Endodermal cell (in vitro differentiated cells): ENCODE data around the gene SHFL. TPM values are rescaled to one million over a fixed set of nuclear protein-coding genes. Genes with fewer than 3 reads are reported as not detected.

ENCODE experiments used
- DNase-seq: peaks from one replicate; pipeline ENCODE4 v3.0.0-alpha.2; 2017
- H3K27ac ChIP-seq: 2 replicates; pipeline ENCODE4 v1.5.1; 2013; ENCODE audit warnings: mild to moderate bottlenecking, low read depth, low read length, moderate library complexity
- H3K27me3 ChIP-seq: 2 replicates; pipeline ENCODE4 v1.6.1; 2013; ENCODE audit warnings: mild to moderate bottlenecking, low read length, moderate library complexity; ENCODE audit not compliant: insufficient read depth, control insufficient read depth, poor library complexity, severe bottlenecking
- H3K36me3 ChIP-seq: 2 replicates; pipeline ENCODE4 v1.7.0; 2013; ENCODE audit warnings: mild to moderate bottlenecking, low read length, moderate library complexity; ENCODE audit not compliant: control insufficient read depth, insufficient read depth
- H3K4me1 ChIP-seq: one replicate; pipeline ENCODE4 v1.7.0; 2013; ENCODE audit warnings: low read length; ENCODE audit not compliant: control insufficient read depth, insufficient read depth
- H3K4me3 ChIP-seq: 2 replicates; pipeline ENCODE4 v1.5.1; 2013; ENCODE audit warnings: mild to moderate bottlenecking, low read length, moderate library complexity
- H3K9ac ChIP-seq: 2 replicates; pipeline ENCODE4 v1.6.1; 2013; ENCODE audit warnings: mild to moderate bottlenecking, low read length, moderate library complexity; ENCODE audit not compliant: poor library complexity, severe bottlenecking; ENCODE audit errors: extremely low read depth
- H3K9me3 ChIP-seq: 2 replicates; pipeline ENCODE4 v1.6.1; 2013; ENCODE audit warnings: mild to moderate bottlenecking, low read length, moderate library complexity; ENCODE audit not compliant: control insufficient read depth
- H3K27ac Mint-ChIP-seq: 2 replicates; pipeline ENCODE4 v1.8.0; 2020; ENCODE audit warnings: mixed read lengths
- H3K27me3 Mint-ChIP-seq: 2 replicates; pipeline ENCODE4 v1.8.0; 2021; ENCODE audit warnings: mild to moderate bottlenecking, mixed read lengths; ENCODE audit not compliant: insufficient read depth
- H3K36me3 Mint-ChIP-seq: 2 replicates; pipeline ENCODE4 v1.8.0; 2020; ENCODE audit warnings: low read depth, mixed read lengths
- H3K4me1 Mint-ChIP-seq: 2 replicates; pipeline ENCODE4 v1.8.0; 2020; ENCODE audit warnings: mixed read lengths
- H3K4me3 Mint-ChIP-seq: 2 replicates; pipeline ENCODE4 v1.8.0; 2020; ENCODE audit warnings: mild to moderate bottlenecking, moderate library complexity, mixed read lengths
- H3K9me3 Mint-ChIP-seq: 2 replicates; pipeline ENCODE4 v1.8.0; 2020; ENCODE audit warnings: mild to moderate bottlenecking, mixed read lengths
- WGBS, 2 experiments: methylation state at CpG; one replicate each; pipeline versions ENCODE4 v1.1.5 to v1.1.7; 2013; ENCODE audit warnings: missing lambda C conversion rate in 2 of 2, mixed read lengths in 1 of 2; ENCODE audit not compliant: insufficient coverage in 1 of 2, insufficient read length in 1 of 2; 5-methylcytosine and 5-hydroxymethylcytosine counted together
- total RNA-seq, 2 donors: library from RNA; stranded (reverse); fragmentation: NEBNext Ultra II Directional in 1 of 2; extraction: Animal tissue kit (Norgen Biotek cat#: 25700) in 1 of 2; gene quantifications; 2 replicates in 1 of 2; 3 replicates in 1 of 2; pipeline ENCODE4 v1.2.1, GENCODE V29; 2021
- TF ChIP-seq, protein P1 (sequence below): fragments of 200-600 bp; sonication (generic); conservative IDR thresholded peaks from 2 replicates; pipeline ENCODE4 v1.5.0; 2021; ENCODE audit warnings: antibody characterized with exemption, mild to moderate bottlenecking

The SHFL gene
- total RNA-seq, 2 donors from 2014 or later: 8.2 to 15.0 TPM

DNA sequence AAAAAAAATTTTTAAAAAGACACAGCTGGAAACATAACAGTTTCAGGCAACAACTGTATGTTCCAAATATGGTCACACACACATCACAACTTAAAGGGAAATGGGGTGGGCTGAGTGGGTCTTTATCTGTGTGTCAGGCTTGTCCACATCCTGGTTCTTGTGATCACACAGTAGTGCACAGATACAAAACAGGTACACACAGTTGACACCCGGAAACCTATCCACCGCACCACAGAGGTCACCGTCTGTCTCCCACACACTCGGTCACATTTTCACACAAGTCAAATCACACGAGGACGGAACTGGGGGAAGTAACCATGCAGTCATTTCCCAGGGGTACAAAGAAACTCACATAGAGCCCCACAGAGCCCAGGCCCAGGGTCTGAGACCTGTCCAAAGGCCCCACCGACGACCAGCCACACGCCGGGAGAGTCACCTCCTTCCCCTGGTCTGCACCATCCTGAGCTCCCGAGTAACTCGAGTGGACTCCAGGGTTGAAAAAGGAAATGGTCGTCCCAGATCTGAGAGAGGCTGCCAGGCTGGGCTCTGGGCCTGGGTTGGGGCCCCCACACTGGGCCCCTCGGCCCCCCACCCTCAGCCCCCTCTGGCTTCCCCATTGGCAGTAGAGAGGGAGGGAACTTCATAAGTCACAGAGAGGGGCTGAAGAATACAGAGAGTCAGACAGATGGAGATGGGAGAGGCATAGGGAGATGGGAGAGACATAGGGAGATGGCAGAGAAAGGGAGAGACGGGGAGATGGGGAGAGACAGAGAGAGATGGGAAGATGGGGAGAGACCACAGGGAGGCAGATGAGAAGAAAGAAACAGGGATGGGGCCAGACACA lies 18.8 kb downstream of the SHFL start:
- no peak overlapping the region for H3K4me3 ChIP-seq
- H3K27ac Mint-ChIP-seq: no peak overlapping the region
- peaks cover 7% of the 10 kb centered on the region for H3K4me1 Mint-ChIP-seq
- no peak overlapping the region for H3K9ac ChIP-seq
- peaks cover 25% of the 10 kb centered on the region for H3K36me3 ChIP-seq
- TF ChIP-seq, protein P1, sequence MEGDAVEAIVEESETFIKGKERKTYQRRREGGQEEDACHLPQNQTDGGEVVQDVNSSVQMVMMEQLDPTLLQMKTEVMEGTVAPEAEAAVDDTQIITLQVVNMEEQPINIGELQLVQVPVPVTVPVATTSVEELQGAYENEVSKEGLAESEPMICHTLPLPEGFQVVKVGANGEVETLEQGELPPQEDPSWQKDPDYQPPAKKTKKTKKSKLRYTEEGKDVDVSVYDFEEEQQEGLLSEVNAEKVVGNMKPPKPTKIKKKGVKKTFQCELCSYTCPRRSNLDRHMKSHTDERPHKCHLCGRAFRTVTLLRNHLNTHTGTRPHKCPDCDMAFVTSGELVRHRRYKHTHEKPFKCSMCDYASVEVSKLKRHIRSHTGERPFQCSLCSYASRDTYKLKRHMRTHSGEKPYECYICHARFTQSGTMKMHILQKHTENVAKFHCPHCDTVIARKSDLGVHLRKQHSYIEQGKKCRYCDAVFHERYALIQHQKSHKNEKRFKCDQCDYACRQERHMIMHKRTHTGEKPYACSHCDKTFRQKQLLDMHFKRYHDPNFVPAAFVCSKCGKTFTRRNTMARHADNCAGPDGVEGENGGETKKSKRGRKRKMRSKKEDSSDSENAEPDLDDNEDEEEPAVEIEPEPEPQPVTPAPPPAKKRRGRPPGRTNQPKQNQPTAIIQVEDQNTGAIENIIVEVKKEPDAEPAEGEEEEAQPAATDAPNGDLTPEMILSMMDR: no peak
- no peak overlapping the region for H3K4me3 Mint-ChIP-seq
- no peaks in the 10 kb centered on the region for H3K9me3 ChIP-seq
- H3K36me3 Mint-ChIP-seq: peaks cover 30% of the 10 kb centered on the region
- no peak overlapping the region for H3K27ac ChIP-seq
- H3K9me3 Mint-ChIP-seq: no peaks in the 10 kb centered on the region
- peaks cover 6% of the 10 kb centered on the region for H3K27me3 Mint-ChIP-seq
- 86 to 90% methylated on average over 7 to 15 of the region's 15 CpGs for WGBS, 2 experiments
- H3K27me3 ChIP-seq: no peaks in the 10 kb centered on the region
- H3K4me1 ChIP-seq: peaks cover 3% of the 10 kb centered on the region
- no peak for DNase-seq

DNA sequence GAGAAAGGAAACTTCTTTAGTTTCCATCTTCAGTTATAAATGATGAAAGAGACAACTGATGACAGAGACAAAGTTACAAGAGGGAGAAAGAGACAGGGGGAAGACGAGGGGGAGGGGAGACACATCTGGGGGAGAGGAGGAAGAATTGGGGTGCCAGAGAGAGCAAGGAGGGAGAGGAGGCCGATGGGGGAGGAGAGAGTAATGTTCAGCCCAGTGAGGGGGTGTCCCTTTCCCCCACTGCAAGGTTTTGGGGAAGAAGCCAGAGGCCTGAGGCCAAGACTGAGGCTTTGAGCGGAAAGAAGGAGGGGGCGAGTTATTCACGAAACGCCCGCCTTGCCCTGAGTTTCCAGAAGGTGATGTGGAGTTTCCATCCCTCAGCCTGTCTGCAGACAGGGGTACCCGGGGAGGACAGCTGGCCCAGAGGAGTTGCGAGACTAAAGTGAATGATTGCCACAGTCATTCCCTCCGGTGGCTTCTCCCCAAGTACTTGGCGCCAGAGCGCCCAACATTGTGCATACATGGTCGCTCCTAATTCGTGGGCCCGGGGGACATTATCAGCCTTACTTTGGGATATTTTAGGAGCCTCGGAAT lies 19.5 kb downstream of the SHFL start:
- no peak overlapping the region for H3K9ac ChIP-seq
- TF ChIP-seq, protein P1: no peak
- H3K9me3 ChIP-seq: no peaks in the 10 kb centered on the region
- no peak for DNase-seq
- peak overlapping the region; percentile 82 for H3K27ac Mint-ChIP-seq
- peak overlapping the region; percentile 41 for H3K27ac ChIP-seq
- peak overlapping the region; percentile 90 for H3K4me3 ChIP-seq
- WGBS, 2 experiments: 63% methylated on average over 13 to 16 of the region's 16 CpGs
- H3K27me3 Mint-ChIP-seq: peaks cover 2% of the 10 kb centered on the region
- peaks cover 31% of the 10 kb centered on the region for H3K36me3 ChIP-seq
- peaks cover 35% of the 10 kb centered on the region for H3K36me3 Mint-ChIP-seq
- H3K9me3 Mint-ChIP-seq: no peaks in the 10 kb centered on the region
- no peaks in the 10 kb centered on the region for H3K27me3 ChIP-seq
- H3K4me1 Mint-ChIP-seq: peaks cover 7% of the 10 kb centered on the region
- peak overlapping the region; percentile 82 for H3K4me3 Mint-ChIP-seq
- peaks cover 3% of the 10 kb centered on the region for H3K4me1 ChIP-seq

DNA sequence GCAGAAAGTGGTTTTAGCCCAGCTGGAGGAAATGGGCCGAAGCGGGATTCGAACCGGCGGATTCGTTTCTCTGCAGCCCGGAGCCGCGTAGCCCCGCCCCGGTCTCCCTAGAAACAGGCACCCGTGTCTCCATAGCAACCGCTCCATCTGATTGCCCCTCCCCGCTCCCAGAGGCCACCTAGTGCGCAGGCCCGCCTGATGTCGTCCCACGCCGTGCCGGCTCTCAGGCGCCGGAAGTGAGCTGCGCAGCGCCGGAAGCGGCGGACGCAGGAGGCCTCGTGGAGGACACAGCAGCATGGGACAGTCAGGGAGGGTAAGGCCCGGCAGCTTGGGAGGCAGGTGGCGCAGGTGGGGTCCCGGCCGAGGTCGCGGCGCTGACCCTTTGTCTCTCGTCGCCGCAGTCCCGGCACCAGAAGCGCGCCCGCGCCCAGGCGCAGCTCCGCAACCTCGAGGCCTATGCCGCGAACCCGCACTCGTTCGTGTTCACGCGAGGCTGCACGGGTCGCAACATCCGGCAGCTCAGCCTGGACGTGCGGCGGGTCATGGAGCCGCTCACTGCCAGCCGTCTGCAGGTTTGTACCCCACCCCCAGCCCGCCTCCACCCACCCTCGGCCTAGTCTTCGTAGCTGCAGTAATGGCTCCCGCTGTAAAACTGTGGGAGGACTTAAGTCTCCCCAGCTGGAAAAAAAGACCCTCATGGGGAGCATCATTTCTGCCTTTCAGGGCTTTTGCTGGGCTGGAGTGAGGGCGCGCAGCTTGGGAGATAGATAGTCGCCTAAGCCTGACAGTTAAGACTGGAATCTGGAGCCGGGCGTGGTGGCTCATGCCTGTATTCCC lies 20.2 kb downstream of the SHFL start, which contains the start of gene PPAN:
Gene PPAN (plus strand): TSS at position 263 of the 837 bp plus-strand sequence. CDS start 33 bp downstream, at position 296.
- H3K9me3 ChIP-seq: no peaks in the 10 kb centered on the region
- H3K9ac ChIP-seq: peak within 1 kb of the TSS; percentile 85
- H3K36me3 Mint-ChIP-seq: peaks cover 39% of the 10 kb centered on the region
- H3K27ac Mint-ChIP-seq: peak within 1 kb of the TSS; percentile 83
- peak within 1 kb of the TSS; percentile 59 for H3K27ac ChIP-seq
- DNase-seq: peak; percentile 98
- no peaks in the 10 kb centered on the region for H3K9me3 Mint-ChIP-seq
- TF ChIP-seq, protein P1: no peak
- peak within 1 kb of the TSS; percentile 90 for H3K4me3 ChIP-seq
- peaks cover 2% of the 10 kb centered on the region for H3K27me3 Mint-ChIP-seq
- peaks cover 3% of the 10 kb centered on the region for H3K4me1 ChIP-seq
- no peaks in the 10 kb centered on the region for H3K27me3 ChIP-seq
- 1% methylated on average over 44 to 71 of the region's 71 CpGs for WGBS, 2 experiments
- peaks cover 38% of the 10 kb centered on the region for H3K36me3 ChIP-seq
- peak within 1 kb of the TSS; percentile 82 for H3K4me3 Mint-ChIP-seq
- H3K4me1 Mint-ChIP-seq: peaks cover 7% of the 10 kb centered on the region
